Stimulated activated CD4-positive, alpha-beta T cell treated with anti-CD3 and anti-CD28 coated beads, Interleukin-4, amount 100 ng/mL, for 4 hours (primary cell): ENCODE results near the gene SF3A1.

ENCODE experiments used
- DNase-seq, 2 experiments: peaks; one replicate each; pipeline ENCODE4 v3.0.0-alpha.2; 2020

SF3A1 gene

GRCh38 chr22:30299322-30299721 is 57.4 kb downstream of the SF3A1 start:
- no peak for DNase-seq

- DNase-seq = no peak
These were observed 58.5 kb downstream of the SF3A1 start for GRCh38 chr22:30297991-30298701.

- no peak for DNase-seq
These were observed 59.3 kb downstream of the SF3A1 start for GRCh38 chr22:30297276-30297990.

- no peak for DNase-seq
These were observed 59.9 kb downstream of the SF3A1 start for GRCh38 chr22:30296833-30297232.

- DNase-seq = no peak
These were observed 60.4 kb downstream of the SF3A1 start for GRCh38 chr22:30296324-30296723.

- no peak for DNase-seq
These were observed 61.1 kb downstream of the SF3A1 start for GRCh38 chr22:30295576-30295975.

- DNase-seq = no peak
These were observed 61.9 kb downstream of the SF3A1 start for GRCh38 chr22:30294830-30295229.

GRCh38 chr22:30294066-30294465 is 62.6 kb downstream of the SF3A1 start:
- no peak for DNase-seq

GRCh38 chr22:30293026-30293425 is 63.7 kb downstream of the SF3A1 start:
- DNase-seq = no peak

GRCh38 chr22:30292069-30292970 is 64.4 kb downstream of the SF3A1 start:
- no peak for DNase-seq

GRCh38 chr22:30291058-30291892 is 65.4 kb downstream of the SF3A1 start:
- DNase-seq = no peak

- DNase-seq = no peak
These were observed 66.2 kb downstream of the SF3A1 start for GRCh38 chr22:30290342-30291057.

- no peak for DNase-seq
These were observed 66.7 kb downstream of the SF3A1 start for GRCh38 chr22:30289980-30290313.

- peak; percentile 80 to 89 for DNase-seq
These were observed 67.3 kb downstream of the SF3A1 start, which contains the start of gene CASTOR1 for GRCh38 chr22:30289141-30289979. CASTOR1 (minus strand) TSS chr22:30289505; CDS start chr22:30289497, 8 bp downstream.

GRCh38 chr22:30288419-30289140 is 68.1 kb downstream of the SF3A1 start:
- DNase-seq = no peak

GRCh38 chr22:30287648-30288418 is 68.9 kb downstream of the SF3A1 start:
- peak; percentile 84 to 86 for DNase-seq

- DNase-seq = peak; percentile 77 to 89
These were observed 69.7 kb downstream of the SF3A1 start for GRCh38 chr22:30286813-30287647.

- DNase-seq = no peak
These were observed 70.4 kb downstream of the SF3A1 start for GRCh38 chr22:30286331-30286730.
